Measurements from ENCODE around the gene OPRL1.

The OPRL1 gene

GRCh38 chr20:64068386-64069208 is 11.3 kb upstream of the OPRL1 start:
- no peak overlapping the region for H3K4me3 ChIP-seq (ENCODE audit: low read depth, low read length, poor library complexity, severe bottlenecking)
- H3K9me2 ChIP-seq (ENCODE audit: low read depth, low read length): no peaks in the 10 kb centered on the region
- no peaks in the 10 kb centered on the region for H4K20me1 ChIP-seq (ENCODE audit: insufficient read depth, low read length)
- H3K79me2 ChIP-seq (ENCODE audit: insufficient read depth, low read length): no peaks in the 10 kb centered on the region
- H3F3A ChIP-seq (ENCODE audit: insufficient read depth, low read length): no peaks in the 10 kb centered on the region
- no peak overlapping the region for H3K27ac ChIP-seq (ENCODE audit: low read depth, low read length, poor library complexity, severe bottlenecking)
- H3K36me3 ChIP-seq (ENCODE audit: insufficient read depth, low read length): no peaks in the 10 kb centered on the region; the same call in 1 of the 2 replicates
- H2AFZ ChIP-seq (ENCODE audit: low read length): no peak overlapping the region
- no peak overlapping the region for H3K9ac ChIP-seq (ENCODE audit: low read length)
- peaks cover 9% of the 10 kb centered on the region; the same call in 1 of the 2 replicates for H3K27me3 ChIP-seq (ENCODE audit: insufficient read depth, low read length)
- no peak overlapping the region for H3K4me2 ChIP-seq (ENCODE audit: low read length)
- no peaks in the 10 kb centered on the region for H3K9me3 ChIP-seq (ENCODE audit: low read length)
- peaks cover 21% of the 10 kb centered on the region for H3K4me1 ChIP-seq (ENCODE audit: insufficient read depth, low read length, severe bottlenecking)
- TF ChIP-seq CTCF (IDR thresholded peaks at IDR 0.05; ENCODE audit: low read length): no peak
- TF ChIP-seq EZH2 (IDR thresholded peaks at IDR 0.05; ENCODE audit: borderline replicate concordance, low read length): no peak

GRCh38 chr20:64069209-64069613 is 10.7 kb upstream of the OPRL1 start:
- no peaks in the 10 kb centered on the region; the same call in 1 of the 2 replicates for H3K36me3 ChIP-seq (ENCODE audit: insufficient read depth, low read length)
- no peak overlapping the region for H3K4me3 ChIP-seq (ENCODE audit: low read depth, low read length, poor library complexity, severe bottlenecking)
- no peaks in the 10 kb centered on the region for H3K79me2 ChIP-seq (ENCODE audit: insufficient read depth, low read length)
- no peak overlapping the region for H3K4me2 ChIP-seq (ENCODE audit: low read length)
- no peak overlapping the region for H2AFZ ChIP-seq (ENCODE audit: low read length)
- no peaks in the 10 kb centered on the region for H4K20me1 ChIP-seq (ENCODE audit: insufficient read depth, low read length)
- no peaks in the 10 kb centered on the region for H3K9me3 ChIP-seq (ENCODE audit: low read length)
- no peaks in the 10 kb centered on the region for H3F3A ChIP-seq (ENCODE audit: insufficient read depth, low read length)
- TF ChIP-seq EZH2 (IDR thresholded peaks at IDR 0.05; ENCODE audit: borderline replicate concordance, low read length) (no peak), CTCF (IDR thresholded peaks at IDR 0.05; ENCODE audit: low read length) (no peak)
- H3K9ac ChIP-seq (ENCODE audit: low read length): no peak overlapping the region
- H3K27ac ChIP-seq (ENCODE audit: low read depth, low read length, poor library complexity, severe bottlenecking): no peak overlapping the region
- H3K27me3 ChIP-seq (ENCODE audit: insufficient read depth, low read length): peaks cover 9% of the 10 kb centered on the region; the same call in 1 of the 2 replicates
- H3K4me1 ChIP-seq (ENCODE audit: insufficient read depth, low read length, severe bottlenecking): peaks cover 14% of the 10 kb centered on the region
- no peaks in the 10 kb centered on the region for H3K9me2 ChIP-seq (ENCODE audit: low read depth, low read length)

- Histone ChIP-seq H4K20me1 (ENCODE audit: insufficient read depth, low read length) (no peaks in the 10 kb centered on the region), H3K9me3 (ENCODE audit: low read length) (no peaks in the 10 kb centered on the region), H3K4me3 (ENCODE audit: low read depth, low read length, poor library complexity, severe bottlenecking) (no peak overlapping the region), H3K4me2 (ENCODE audit: low read length) (no peak overlapping the region), H3K27ac (ENCODE audit: low read depth, low read length, poor library complexity, severe bottlenecking) (no peak overlapping the region), H3K9me2 (ENCODE audit: low read depth, low read length) (no peaks in the 10 kb centered on the region), H3K9ac (ENCODE audit: low read length) (no peak overlapping the region), H3K36me3 (ENCODE audit: insufficient read depth, low read length) (no peaks in the 10 kb centered on the region; the same call in 1 of the 2 replicates), H3K27me3 (ENCODE audit: insufficient read depth, low read length) (peaks cover 9% of the 10 kb centered on the region; the same call in 1 of the 2 replicates), H3K4me1 (ENCODE audit: insufficient read depth, low read length, severe bottlenecking) (peaks cover 14% of the 10 kb centered on the region), H3K79me2 (ENCODE audit: insufficient read depth, low read length) (no peaks in the 10 kb centered on the region), H2AFZ (ENCODE audit: low read length) (no peak overlapping the region), H3F3A (ENCODE audit: insufficient read depth, low read length) (no peaks in the 10 kb centered on the region)
- TF ChIP-seq CTCF (IDR thresholded peaks at IDR 0.05; ENCODE audit: low read length) (peak; percentile 59), EZH2 (IDR thresholded peaks at IDR 0.05; ENCODE audit: borderline replicate concordance, low read length) (no peak)
Observed at GRCh38 chr20:64069614-64070243, 10.2 kb upstream of the OPRL1 start.
